PC-3 (cell line): ENCODE data around the gene ZNF592. TPM values are rescaled to one million over a fixed set of nuclear protein-coding genes. Genes with fewer than 3 reads are reported as not detected.

Experiments used
- ATAC-seq: fragments of 200-7000 bp; cut with Tn5 transposase; 2 replicates; pipeline ENCODE4 v1.9.1; 2020; ENCODE audit warnings: mild to moderate bottlenecking, moderate library complexity
- BruUV-seq: library from RNA; stranded (reverse); fragments of 400-500 nt; replicated peaks from 2 replicates; lab custom pipeline; 2021; lab: Mats Ljungman, UMichigan
- CTCF ChIA-PET: fragments of 300-600 bp; sonication (Branson Sonifier 250); formaldehyde crosslinking; loops from one replicate; lab custom pipeline; 2022; ENCODE audit warnings: antibody characterized with exemption; lab: Charles Lee
- POLR2A ChIA-PET: fragments of 300-600 bp; sonication (Branson Sonifier 250); formaldehyde crosslinking; loops from one replicate; lab custom pipeline; 2022; ENCODE audit warnings: antibody characterized with exemption; ENCODE audit not compliant: unreplicated experiment; lab: Charles Lee
- DNase-seq: peaks from one replicate; pipeline ENCODE4 v3.0.0-alpha.2; 2015
- H2AFZ ChIP-seq: fragments of 300-600 bp; sonication (generic); 2 replicates; pipeline ENCODE4 v1.6.0; 2016; ENCODE audit warnings: antibody characterized with exemption, low read length
- H3F3A ChIP-seq: fragments of 300-600 bp; sonication (generic); one replicate; pipeline ENCODE4 v1.6.0; 2017; ENCODE audit warnings: antibody characterized with exemption, low read length, control low read depth, mild to moderate bottlenecking; ENCODE audit not compliant: unreplicated experiment
- H3K27ac ChIP-seq: fragments of 300-600 bp; sonication (generic); 2 replicates; pipeline ENCODE4 v1.5.1; 2016; ENCODE audit warnings: mild to moderate bottlenecking, low read length
- H3K27me3 ChIP-seq: fragments of 300-600 bp; sonication (generic); 2 replicates; pipeline ENCODE4 v1.6.1; 2016; ENCODE audit warnings: low read length, mixed read lengths
- H3K36me3 ChIP-seq: fragments of 300-600 bp; sonication (generic); 2 replicates; pipeline ENCODE4 v1.6.1; 2016; ENCODE audit warnings: low read depth, mixed run types, low read length, mixed read lengths
- H3K4me1 ChIP-seq: fragments of 300-600 bp; sonication (generic); 2 replicates; pipeline ENCODE4 v1.5.1; 2016; ENCODE audit warnings: low read length; ENCODE audit not compliant: insufficient read depth
- H3K4me2 ChIP-seq: fragments of 300-600 bp; sonication (generic); 2 replicates; pipeline ENCODE4 v1.6.0; 2016; ENCODE audit warnings: low read length
- H3K4me3 ChIP-seq: fragments of 300-600 bp; sonication (generic); 2 replicates; pipeline ENCODE4 v1.5.1; 2016; ENCODE audit warnings: mild to moderate bottlenecking, low read length, mixed read lengths
- H3K79me2 ChIP-seq: fragments of 300-600 bp; sonication (generic); 2 replicates; pipeline ENCODE4 v1.6.1; 2017; ENCODE audit warnings: low read length, mixed read lengths
- H3K9ac ChIP-seq: fragments of 300-600 bp; sonication (generic); 2 replicates; pipeline ENCODE4 v1.6.0; 2016; ENCODE audit warnings: mild to moderate bottlenecking, low read length
- H3K9me2 ChIP-seq: fragments of 300-600 bp; sonication (generic); replicated peaks from 2 replicates; pipeline ENCODE4 v1.6.1; 2016; ENCODE audit warnings: mixed run types, low read length, mixed read lengths
- H3K9me3 ChIP-seq: fragments of 300-600 bp; sonication (generic); 2 replicates; pipeline ENCODE4 v1.6.1; 2016; ENCODE audit warnings: low read length, mixed read lengths
- H4K20me1 ChIP-seq: fragments of 300-600 bp; sonication (generic); 2 replicates; pipeline ENCODE4 v1.6.1; 2016; ENCODE audit warnings: low read length, mixed read lengths
- EZH2 ChIP-seq: fragments of 300-600 bp; sonication (generic); IDR thresholded peaks from one replicate; pipeline ENCODE4 v1.6.1; 2017; ENCODE audit warnings: antibody characterized with exemption, mild to moderate bottlenecking, low read length; ENCODE audit not compliant: unreplicated experiment
- EZH2phosphoT487 ChIP-seq: fragments of 300-600 bp; sonication (generic); IDR thresholded peaks from 2 replicates; pipeline ENCODE4 v1.6.1; 2018; ENCODE audit warnings: mild to moderate bottlenecking, antibody characterized with exemption, low read length, borderline replicate concordance
- intact Hi-C: fragments of 100-400 bp; cut with micrococcal nuclease; formaldehyde crosslinking; loops from 2 replicates; pipeline ENCODE4 v1.9.0; 2023
- total RNA-seq: library from RNA; depleted of rRNA; stranded (reverse); fragments of >200 nt; gene quantifications from 2 replicates; pipeline ENCODE4 v1.2.3, GENCODE V29; 2014
- TF ChIP-seq, protein P1 (sequence below): fragments of 300-600 bp; sonication (generic); conservative IDR thresholded peaks from 2 replicates; pipeline ENCODE4 v1.5.1; 2017; ENCODE audit warnings: antibody characterized with exemption, low read depth, mild to moderate bottlenecking, low read length

The ZNF592 gene
- total RNA-seq, 1 experiment from 2014 or later: 12.3 TPM

DNA sequence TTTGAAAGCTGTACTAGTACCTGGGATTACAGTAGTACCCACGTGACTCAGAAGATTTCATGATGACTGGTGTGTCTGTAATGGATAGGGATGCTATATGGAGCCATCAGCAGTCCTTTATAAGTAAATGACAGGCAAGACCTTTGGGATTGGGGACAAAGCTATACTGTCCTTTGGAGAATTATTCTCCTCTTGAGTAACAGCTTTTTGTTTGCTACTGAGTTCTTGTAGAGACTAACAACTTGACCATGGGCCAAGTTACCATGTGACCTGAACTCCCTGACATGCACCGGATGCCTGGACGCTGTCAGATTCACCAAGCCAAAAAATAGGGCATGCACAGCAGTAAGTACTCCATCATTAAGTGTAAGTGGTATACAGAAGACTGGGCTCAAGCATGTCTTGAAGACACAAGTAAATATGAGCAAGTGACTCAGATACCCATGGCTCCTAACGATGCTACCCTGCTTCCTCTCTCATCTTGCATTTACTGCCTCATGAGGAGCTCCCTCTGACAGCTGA is 45.4 kb upstream of the ZNF592 start:
- CTCF ChIA-PET: interaction anchor here (0.5 kb wide), 1 partner anchor 115 kb away, joined by 8 read pairs; no protein-coding TSS in a partner anchor
- no peak for TF ChIP-seq EZH2
- TF ChIP-seq, protein P1, sequence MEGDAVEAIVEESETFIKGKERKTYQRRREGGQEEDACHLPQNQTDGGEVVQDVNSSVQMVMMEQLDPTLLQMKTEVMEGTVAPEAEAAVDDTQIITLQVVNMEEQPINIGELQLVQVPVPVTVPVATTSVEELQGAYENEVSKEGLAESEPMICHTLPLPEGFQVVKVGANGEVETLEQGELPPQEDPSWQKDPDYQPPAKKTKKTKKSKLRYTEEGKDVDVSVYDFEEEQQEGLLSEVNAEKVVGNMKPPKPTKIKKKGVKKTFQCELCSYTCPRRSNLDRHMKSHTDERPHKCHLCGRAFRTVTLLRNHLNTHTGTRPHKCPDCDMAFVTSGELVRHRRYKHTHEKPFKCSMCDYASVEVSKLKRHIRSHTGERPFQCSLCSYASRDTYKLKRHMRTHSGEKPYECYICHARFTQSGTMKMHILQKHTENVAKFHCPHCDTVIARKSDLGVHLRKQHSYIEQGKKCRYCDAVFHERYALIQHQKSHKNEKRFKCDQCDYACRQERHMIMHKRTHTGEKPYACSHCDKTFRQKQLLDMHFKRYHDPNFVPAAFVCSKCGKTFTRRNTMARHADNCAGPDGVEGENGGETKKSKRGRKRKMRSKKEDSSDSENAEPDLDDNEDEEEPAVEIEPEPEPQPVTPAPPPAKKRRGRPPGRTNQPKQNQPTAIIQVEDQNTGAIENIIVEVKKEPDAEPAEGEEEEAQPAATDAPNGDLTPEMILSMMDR: no peak
- no peak for TF ChIP-seq EZH2phosphoT487
- Histone ChIP-seq H3K9ac (no peak overlapping the region), H3K27me3 (no peaks in the 10 kb centered on the region), H3K27ac (no peak overlapping the region), H4K20me1 (peaks cover 18% of the 10 kb centered on the region; the same call in 1 of the 2 replicates), H3K9me2 (no peaks in the 10 kb centered on the region), H3K4me3 (no peak overlapping the region), H3K79me2 (peaks cover 99% of the 10 kb centered on the region), H3K4me2 (no peak overlapping the region), H3F3A (no peaks in the 10 kb centered on the region), H3K4me1 (no peaks in the 10 kb centered on the region), H3K9me3 (no peaks in the 10 kb centered on the region), H3K36me3 (peaks cover 5% of the 10 kb centered on the region; the same call in 1 of the 2 replicates), H2AFZ (no peak overlapping the region)
- DNase-seq (no peak), ATAC-seq (peak; percentile 48)
- BruUV-seq: no TSS peak
- intact Hi-C loops: no loop called here
- POLR2A ChIA-PET: no interaction called here

DNA sequence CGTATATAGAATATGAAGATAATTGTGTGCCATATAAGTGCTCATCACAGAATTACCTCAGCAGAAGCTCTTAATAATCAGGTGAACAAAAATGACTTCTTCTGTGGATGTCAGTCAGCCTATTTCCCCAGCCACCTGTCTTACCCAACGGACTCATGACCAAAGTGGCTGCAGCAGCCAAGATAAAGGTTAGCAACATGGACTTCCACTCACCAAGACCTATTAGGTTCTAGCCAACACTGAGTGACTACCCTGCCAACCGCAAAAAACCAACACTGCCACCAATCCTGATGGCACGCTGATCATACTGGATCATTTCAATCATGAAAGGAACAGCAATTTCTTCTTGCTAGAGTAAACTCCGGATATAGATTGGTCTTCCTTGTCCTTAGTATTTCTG is 44.6 kb upstream of the ZNF592 start:
- peaks cover 8% of the 10 kb centered on the region; the same call in 1 of the 2 replicates for H3K36me3 ChIP-seq
- no peak overlapping the region for H2AFZ ChIP-seq
- ChIA-PET CTCF (no interaction called here), POLR2A (no interaction called here)
- no peak overlapping the region for H3K4me2 ChIP-seq
- H4K20me1 ChIP-seq: peaks cover 14% of the 10 kb centered on the region; the same call in 1 of the 2 replicates
- intact Hi-C loops: no loop called here
- H3K9me3 ChIP-seq: no peaks in the 10 kb centered on the region
- DNase-seq: no peak
- no peaks in the 10 kb centered on the region for H3K4me1 ChIP-seq
- H3F3A ChIP-seq: no peaks in the 10 kb centered on the region
- no peaks in the 10 kb centered on the region for H3K27me3 ChIP-seq
- no peak overlapping the region for H3K27ac ChIP-seq
- BruUV-seq: no TSS peak
- no peak overlapping the region for H3K4me3 ChIP-seq
- no peak for ATAC-seq
- peaks cover 99% of the 10 kb centered on the region for H3K79me2 ChIP-seq
- TF ChIP-seq EZH2phosphoT487 (no peak), EZH2 (no peak)
- TF ChIP-seq, protein P1: no peak
- H3K9me2 ChIP-seq: no peaks in the 10 kb centered on the region
- no peak overlapping the region for H3K9ac ChIP-seq

DNA sequence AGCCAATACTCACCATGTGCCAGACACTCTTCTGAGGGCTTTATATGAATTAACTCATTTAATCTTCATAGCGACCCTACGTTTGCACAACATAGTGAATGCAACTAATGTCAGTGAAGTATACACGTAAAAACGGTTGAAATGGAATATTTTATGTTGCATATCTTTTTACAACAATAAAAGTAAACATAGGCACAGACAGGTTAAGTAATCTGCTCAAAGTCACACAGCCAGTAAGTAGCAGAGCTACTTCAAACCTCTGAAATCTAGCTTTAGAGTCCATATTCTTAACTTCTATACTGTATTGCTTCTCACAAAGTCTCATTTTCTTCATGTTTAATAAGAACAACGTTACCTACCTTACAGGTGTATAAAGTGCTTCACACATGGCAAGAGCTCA is 34.0 kb upstream of the ZNF592 start:
- no peak overlapping the region for H3K27ac ChIP-seq
- peak overlapping the region; percentile 81 for H3K4me3 ChIP-seq
- peaks cover 21% of the 10 kb centered on the region for H4K20me1 ChIP-seq
- ATAC-seq: no peak
- H3K9me3 ChIP-seq: no peaks in the 10 kb centered on the region
- H3K9me2 ChIP-seq: no peaks in the 10 kb centered on the region
- peak overlapping the region; percentile 95 for H3K9ac ChIP-seq
- H3K27me3 ChIP-seq: no peaks in the 10 kb centered on the region
- intact Hi-C loops: no loop called here
- H2AFZ ChIP-seq: no peak overlapping the region
- ChIA-PET CTCF (no interaction called here), POLR2A (no interaction called here)
- peaks cover 69% of the 10 kb centered on the region for H3K79me2 ChIP-seq
- no TSS peak for BruUV-seq
- peak overlapping the region; percentile 85 for H3K4me2 ChIP-seq
- no peak for DNase-seq
- no peak for TF ChIP-seq EZH2phosphoT487
- TF ChIP-seq, protein P1: no peak
- TF ChIP-seq EZH2: no peak
- peaks cover 9% of the 10 kb centered on the region; the same call in 1 of the 2 replicates for H3K36me3 ChIP-seq
- peaks cover 16% of the 10 kb centered on the region for H3K4me1 ChIP-seq
- no peaks in the 10 kb centered on the region for H3F3A ChIP-seq
